ENCODE data around the gene ZBTB37. TPM values are rescaled to one million over a fixed set of nuclear protein-coding genes. Genes with fewer than 3 reads are reported as not detected.
"Not testable (repeated sequence)": the region's sequence is repeated elsewhere in the genome, so short reads cannot be mapped to it uniquely, and the experiment has no call there.

Gene ZBTB37
- total RNA-seq, 1 experiment from 2014 or later: 6.1 TPM

GRCh38 chr1:173861731-173862145, 6.4 kb upstream of the ZBTB37 start:
- Histone ChIP-seq H3K27me3 (ENCODE audit: control insufficient read depth, insufficient read depth, low read length) (no peaks in the 10 kb centered on the region), H3K36me3 (replicated peaks; ENCODE audit: control insufficient read depth, insufficient read depth, low read length) (peaks cover 34% of the 10 kb centered on the region), H3K4me3 (ENCODE audit: insufficient read depth, low read depth, low read length) (no peak overlapping the region)
- DNase-seq: no peak

GRCh38 chr1:173862146-173862768, 5.9 kb upstream of the ZBTB37 start:
- peaks cover 32% of the 10 kb centered on the region for H3K36me3 ChIP-seq (replicated peaks; ENCODE audit: control insufficient read depth, insufficient read depth, low read length)
- DNase-seq; H3K27me3 ChIP-seq (ENCODE audit: control insufficient read depth, insufficient read depth, low read length); H3K4me3 ChIP-seq (ENCODE audit: insufficient read depth, low read depth, low read length): not testable (repeated sequence)

GRCh38 chr1:173862769-173863223, 5.4 kb upstream of the ZBTB37 start:
- no peaks in the 10 kb centered on the region for H3K27me3 ChIP-seq (ENCODE audit: control insufficient read depth, insufficient read depth, low read length)
- no peak for DNase-seq
- no peak overlapping the region for H3K4me3 ChIP-seq (ENCODE audit: insufficient read depth, low read depth, low read length)
- H3K36me3 ChIP-seq (replicated peaks; ENCODE audit: control insufficient read depth, insufficient read depth, low read length): peaks cover 28% of the 10 kb centered on the region

- Histone ChIP-seq H3K4me3 (ENCODE audit: insufficient read depth, low read depth, low read length) (no peak overlapping the region), H3K27me3 (ENCODE audit: control insufficient read depth, insufficient read depth, low read length) (no peaks in the 10 kb centered on the region), H3K36me3 (replicated peaks; ENCODE audit: control insufficient read depth, insufficient read depth, low read length) (peaks cover 28% of the 10 kb centered on the region)
- DNase-seq: no peak
These were observed 4.7 kb upstream of the ZBTB37 start for GRCh38 chr1:173863224-173864161.

GRCh38 chr1:173864179-173864867, 3.9 kb upstream of the ZBTB37 start:
- H3K36me3 ChIP-seq (replicated peaks; ENCODE audit: control insufficient read depth, insufficient read depth, low read length): peaks cover 28% of the 10 kb centered on the region

GRCh38 chr1:173865468-173866164, 2.6 kb upstream of the ZBTB37 start:
- Histone ChIP-seq H3K4me3 (ENCODE audit: insufficient read depth, low read depth, low read length) (peak overlapping the region; percentile 97), H3K36me3 (replicated peaks; ENCODE audit: control insufficient read depth, insufficient read depth, low read length) (peaks cover 29% of the 10 kb centered on the region), H3K27me3 (ENCODE audit: control insufficient read depth, insufficient read depth, low read length) (no peaks in the 10 kb centered on the region)
- no peak for DNase-seq

More at GRCh38 chr1:173864179-173864867, 3.9 kb upstream of the ZBTB37 start:
- no peak for DNase-seq
- no peak overlapping the region for H3K4me3 ChIP-seq (ENCODE audit: insufficient read depth, low read depth, low read length)
- no peaks in the 10 kb centered on the region for H3K27me3 ChIP-seq (ENCODE audit: control insufficient read depth, insufficient read depth, low read length)

GRCh38 chr1:173866413-173867115, 1.6 kb upstream of the ZBTB37 start:
- peaks cover 32% of the 10 kb centered on the region for H3K36me3 ChIP-seq (replicated peaks; ENCODE audit: control insufficient read depth, insufficient read depth, low read length)
- no peak for DNase-seq
- H3K4me3 ChIP-seq (ENCODE audit: insufficient read depth, low read depth, low read length): peak overlapping the region; percentile 97
- H3K27me3 ChIP-seq (ENCODE audit: control insufficient read depth, insufficient read depth, low read length): no peaks in the 10 kb centered on the region

- no peaks in the 10 kb centered on the region for H3K27me3 ChIP-seq (ENCODE audit: control insufficient read depth, insufficient read depth, low read length)
- H3K4me3 ChIP-seq (ENCODE audit: insufficient read depth, low read depth, low read length): peak overlapping the region; percentile 97
- DNase-seq: no peak
- H3K36me3 ChIP-seq (replicated peaks; ENCODE audit: control insufficient read depth, insufficient read depth, low read length): peaks cover 32% of the 10 kb centered on the region
These were observed 933 bp upstream of the ZBTB37 start for GRCh38 chr1:173867141-173867752.

GRCh38 chr1:173867753-173868265, 371 bp upstream of the ZBTB37 start, which contains the start of gene GAS5:
GAS5 (minus strand) TSS chr1:173867989.
- Histone ChIP-seq H3K4me3 (ENCODE audit: insufficient read depth, low read depth, low read length) (peak within 1 kb of the TSS; percentile 97), H3K27me3 (ENCODE audit: control insufficient read depth, insufficient read depth, low read length) (no peaks in the 10 kb centered on the region), H3K36me3 (replicated peaks; ENCODE audit: control insufficient read depth, insufficient read depth, low read length) (peaks cover 32% of the 10 kb centered on the region)
- peak; percentile 92 for DNase-seq

GRCh38 chr1:173869021-173869359, 810 bp downstream of the ZBTB37 start:
- H3K36me3 ChIP-seq (replicated peaks; ENCODE audit: control insufficient read depth, insufficient read depth, low read length): peaks cover 28% of the 10 kb centered on the region
- DNase-seq: no peak
- peak overlapping the region; percentile 79 for H3K4me3 ChIP-seq (ENCODE audit: insufficient read depth, low read depth, low read length)
- no peaks in the 10 kb centered on the region for H3K27me3 ChIP-seq (ENCODE audit: control insufficient read depth, insufficient read depth, low read length)

- H3K4me3 ChIP-seq (ENCODE audit: insufficient read depth, low read depth, low read length): no peak overlapping the region
- no peaks in the 10 kb centered on the region for H3K27me3 ChIP-seq (ENCODE audit: control insufficient read depth, insufficient read depth, low read length)
- no peak for DNase-seq
- peaks cover 19% of the 10 kb centered on the region for H3K36me3 ChIP-seq (replicated peaks; ENCODE audit: control insufficient read depth, insufficient read depth, low read length)
These were observed 2.3 kb downstream of the ZBTB37 start for GRCh38 chr1:173870252-173871075.

- no peak overlapping the region for H3K4me3 ChIP-seq (ENCODE audit: insufficient read depth, low read depth, low read length)
- H3K27me3 ChIP-seq (ENCODE audit: control insufficient read depth, insufficient read depth, low read length): no peaks in the 10 kb centered on the region
- no peak for DNase-seq
- peaks cover 14% of the 10 kb centered on the region for H3K36me3 ChIP-seq (replicated peaks; ENCODE audit: control insufficient read depth, insufficient read depth, low read length)
These were observed 2.9 kb downstream of the ZBTB37 start for GRCh38 chr1:173871091-173871490.
